DND-41 (cell line): ENCODE data around the gene SPOCD1.

Experiments used
- EZH2 ChIP-seq: IDR thresholded peaks from 3 replicates; pipeline ENCODE4 v1.6.1; 2012; ENCODE audit warnings: borderline replicate concordance, low read depth, mild to moderate bottlenecking, moderate library complexity, low read length, inconsistent platforms; ENCODE audit not compliant: severe bottlenecking
- TF ChIP-seq, protein P1 (sequence below): IDR thresholded peaks from 2 replicates; pipeline ENCODE4 v1.5.1; 2012; ENCODE audit warnings: borderline replicate concordance, low read length, moderate library complexity, mild to moderate bottlenecking; ENCODE audit not compliant: poor library complexity, severe bottlenecking; ENCODE audit errors: extremely low read depth

DNA sequence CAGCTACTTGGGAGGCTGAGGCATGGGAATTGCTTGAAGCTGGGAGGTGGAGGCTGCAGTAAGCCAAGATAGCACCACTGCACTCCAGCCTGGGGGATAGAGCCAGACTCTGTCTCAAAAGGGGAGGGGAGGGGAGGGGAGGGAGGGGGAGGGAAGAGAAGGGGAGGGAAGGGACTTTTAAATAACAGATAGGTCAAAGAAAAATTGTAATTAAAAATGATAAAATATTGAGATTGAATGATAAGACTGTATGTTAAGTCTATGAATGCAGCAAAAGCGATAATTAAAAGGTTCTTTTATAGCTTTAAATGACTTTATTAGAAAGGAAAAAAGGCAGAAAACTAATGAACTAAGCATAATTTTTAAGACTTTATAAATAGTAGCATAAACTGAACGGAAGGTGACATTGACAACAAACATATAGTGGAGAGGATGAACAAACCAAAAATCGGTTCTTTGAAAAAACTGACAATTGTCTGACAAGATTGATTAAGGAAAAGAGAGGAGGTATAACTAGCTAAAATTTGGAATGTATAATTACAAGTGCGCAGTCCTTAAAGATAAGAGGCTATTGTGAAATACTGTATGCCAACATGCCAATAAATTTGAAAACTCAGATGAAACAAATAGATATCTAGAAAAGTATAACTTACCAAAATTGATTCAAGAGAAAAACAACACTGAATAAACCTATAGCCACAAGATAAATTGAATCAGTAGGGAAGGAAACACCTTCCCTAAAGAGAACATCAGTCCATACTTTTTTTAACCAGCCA, 8.4 kb downstream of the SPOCD1 start:
- TF ChIP-seq, protein P1, sequence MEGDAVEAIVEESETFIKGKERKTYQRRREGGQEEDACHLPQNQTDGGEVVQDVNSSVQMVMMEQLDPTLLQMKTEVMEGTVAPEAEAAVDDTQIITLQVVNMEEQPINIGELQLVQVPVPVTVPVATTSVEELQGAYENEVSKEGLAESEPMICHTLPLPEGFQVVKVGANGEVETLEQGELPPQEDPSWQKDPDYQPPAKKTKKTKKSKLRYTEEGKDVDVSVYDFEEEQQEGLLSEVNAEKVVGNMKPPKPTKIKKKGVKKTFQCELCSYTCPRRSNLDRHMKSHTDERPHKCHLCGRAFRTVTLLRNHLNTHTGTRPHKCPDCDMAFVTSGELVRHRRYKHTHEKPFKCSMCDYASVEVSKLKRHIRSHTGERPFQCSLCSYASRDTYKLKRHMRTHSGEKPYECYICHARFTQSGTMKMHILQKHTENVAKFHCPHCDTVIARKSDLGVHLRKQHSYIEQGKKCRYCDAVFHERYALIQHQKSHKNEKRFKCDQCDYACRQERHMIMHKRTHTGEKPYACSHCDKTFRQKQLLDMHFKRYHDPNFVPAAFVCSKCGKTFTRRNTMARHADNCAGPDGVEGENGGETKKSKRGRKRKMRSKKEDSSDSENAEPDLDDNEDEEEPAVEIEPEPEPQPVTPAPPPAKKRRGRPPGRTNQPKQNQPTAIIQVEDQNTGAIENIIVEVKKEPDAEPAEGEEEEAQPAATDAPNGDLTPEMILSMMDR: no peak
- TF ChIP-seq EZH2: no peak
